OCI-LY3 (cell line): Measurements from ENCODE around the gene CLVS2.

Source experiments
- H2AFZ ChIP-seq: fragments of 200-600, 300-600 bp; shearing (Covaris generic); 2 replicates; pipeline ENCODE4 v1.6.0; 2014; ENCODE audit warnings: antibody characterized with exemption, low read depth, low read length
- H3K27ac ChIP-seq: fragments of 200-600, 300-600 bp; sonication (generic); 2 replicates; pipeline ENCODE4 v1.5.1; 2014; ENCODE audit warnings: mild to moderate bottlenecking, low read length, moderate library complexity, mixed read lengths
- H3K27me3 ChIP-seq: fragments of 200-600, 300-600 bp; sonication (generic); 2 replicates; pipeline ENCODE4 v1.6.1; 2014; ENCODE audit warnings: low read depth, low read length, mixed read lengths
- H3K36me3 ChIP-seq: fragments of 200-600, 300-600 bp; sonication (generic); replicated peaks from 2 replicates; pipeline ENCODE3; 2014; ENCODE audit warnings: low read depth, low read length, mixed read lengths
- H3K4me1 ChIP-seq: fragments of 300-600, 200-600 bp; sonication (generic); 2 replicates; pipeline ENCODE4 v1.6.1; 2014; ENCODE audit warnings: low read length, mixed read lengths
- H3K4me2 ChIP-seq: fragments of 200-600, 300-600 bp; sonication (generic); 2 replicates; pipeline ENCODE4 v1.6.1; 2014; ENCODE audit warnings: low read length, mixed read lengths
- H3K4me3 ChIP-seq: fragments of 300-600, 200-600 bp; sonication (generic); 2 replicates; pipeline ENCODE4 v1.5.1; 2014; ENCODE audit warnings: antibody characterized with exemption, mild to moderate bottlenecking, low read length, moderate library complexity
- H3K79me2 ChIP-seq: fragments of 300-600, 200-600 bp; shearing (Covaris generic); 2 replicates; pipeline ENCODE4 v1.6.1; 2014; ENCODE audit warnings: mild to moderate bottlenecking, low read length, mixed read lengths
- H3K9ac ChIP-seq: fragments of 300-600, 200-600 bp; shearing (Covaris generic); 2 replicates; pipeline ENCODE4 v1.6.0; 2014; ENCODE audit warnings: mild to moderate bottlenecking, low read length, moderate library complexity
- H3K9me3 ChIP-seq: fragments of 200-600, 300-600 bp; shearing (Covaris generic); 2 replicates; pipeline ENCODE4 v1.6.1; 2014; ENCODE audit warnings: low read length, mixed read lengths; ENCODE audit not compliant: insufficient read depth
- H4K20me1 ChIP-seq: fragments of 200-600, 300-600 bp; sonication (generic); 2 replicates; pipeline ENCODE4 v1.6.1; 2016; ENCODE audit warnings: low read length, mixed read lengths; ENCODE audit not compliant: insufficient read depth
- EZH2phosphoT487 ChIP-seq: fragments of 200-600 bp; shearing (Covaris generic); IDR thresholded peaks from 2 replicates; pipeline ENCODE4 v1.6.1; 2018; ENCODE audit warnings: antibody characterized with exemption, mixed run types, low read depth
- TF ChIP-seq, protein P1 (sequence below): fragments of 200-600, 300-600 bp; sonication (generic); IDR thresholded peaks from 2 replicates; pipeline ENCODE4 v1.5.1; 2014; ENCODE audit warnings: antibody characterized with exemption, low read length, low read depth

Gene CLVS2

DNA sequence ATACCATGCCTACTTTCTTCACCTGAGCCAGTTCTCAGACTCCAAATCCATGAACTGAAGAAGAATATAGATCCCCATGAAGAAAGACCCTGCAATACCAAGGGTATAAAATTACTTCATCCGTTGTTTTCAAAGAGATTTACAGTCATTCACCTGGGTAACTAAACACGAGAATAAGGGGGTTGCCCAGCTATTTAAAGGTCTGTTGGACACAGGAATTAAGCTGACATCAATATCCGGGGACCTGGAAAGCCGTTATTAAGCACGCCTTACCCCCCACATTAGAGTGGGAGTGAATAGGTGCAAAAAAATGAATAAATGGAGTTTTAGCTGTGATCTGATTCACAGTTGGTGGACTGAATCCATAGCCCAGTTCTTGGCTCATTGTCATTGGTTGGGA is 28.9 kb downstream of the CLVS2 start:
- Histone ChIP-seq H3K4me2 (no peak overlapping the region), H2AFZ (no peak overlapping the region), H3K27me3 (no peaks in the 10 kb centered on the region), H3K4me3 (no peak overlapping the region), H3K9ac (no peak overlapping the region), H3K9me3 (no peaks in the 10 kb centered on the region), H3K4me1 (no peaks in the 10 kb centered on the region), H3K27ac (no peak overlapping the region), H3K79me2 (no peaks in the 10 kb centered on the region), H3K36me3 (no peaks in the 10 kb centered on the region), H4K20me1 (no peaks in the 10 kb centered on the region)
- no peak for TF ChIP-seq EZH2phosphoT487
- TF ChIP-seq, protein P1, sequence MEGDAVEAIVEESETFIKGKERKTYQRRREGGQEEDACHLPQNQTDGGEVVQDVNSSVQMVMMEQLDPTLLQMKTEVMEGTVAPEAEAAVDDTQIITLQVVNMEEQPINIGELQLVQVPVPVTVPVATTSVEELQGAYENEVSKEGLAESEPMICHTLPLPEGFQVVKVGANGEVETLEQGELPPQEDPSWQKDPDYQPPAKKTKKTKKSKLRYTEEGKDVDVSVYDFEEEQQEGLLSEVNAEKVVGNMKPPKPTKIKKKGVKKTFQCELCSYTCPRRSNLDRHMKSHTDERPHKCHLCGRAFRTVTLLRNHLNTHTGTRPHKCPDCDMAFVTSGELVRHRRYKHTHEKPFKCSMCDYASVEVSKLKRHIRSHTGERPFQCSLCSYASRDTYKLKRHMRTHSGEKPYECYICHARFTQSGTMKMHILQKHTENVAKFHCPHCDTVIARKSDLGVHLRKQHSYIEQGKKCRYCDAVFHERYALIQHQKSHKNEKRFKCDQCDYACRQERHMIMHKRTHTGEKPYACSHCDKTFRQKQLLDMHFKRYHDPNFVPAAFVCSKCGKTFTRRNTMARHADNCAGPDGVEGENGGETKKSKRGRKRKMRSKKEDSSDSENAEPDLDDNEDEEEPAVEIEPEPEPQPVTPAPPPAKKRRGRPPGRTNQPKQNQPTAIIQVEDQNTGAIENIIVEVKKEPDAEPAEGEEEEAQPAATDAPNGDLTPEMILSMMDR: no peak

DNA sequence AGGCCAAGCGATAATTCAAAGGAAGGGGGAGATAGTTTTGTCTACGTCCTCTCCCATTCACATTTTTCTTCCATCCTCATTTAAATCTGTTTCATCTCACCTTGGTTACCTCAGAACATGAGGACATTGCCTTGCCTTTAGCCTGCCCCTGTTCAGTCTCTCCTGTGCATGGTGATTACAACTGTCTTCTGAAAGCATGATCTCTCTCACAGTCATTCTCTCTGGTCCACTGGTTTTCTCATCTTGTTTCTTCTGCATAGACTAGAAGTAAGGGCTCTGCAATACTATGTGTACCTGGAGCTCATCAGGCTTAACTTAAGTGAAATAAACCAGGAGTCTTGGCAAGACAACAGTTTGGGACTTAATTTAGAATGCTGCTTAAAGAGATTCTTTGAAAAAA is 31.4 kb downstream of the CLVS2 start:
- no peak overlapping the region for H2AFZ ChIP-seq
- H4K20me1 ChIP-seq: no peaks in the 10 kb centered on the region
- TF ChIP-seq, protein P1: no peak
- no peak for TF ChIP-seq EZH2phosphoT487
- no peaks in the 10 kb centered on the region for H3K9me3 ChIP-seq
- H3K27ac ChIP-seq: no peak overlapping the region
- H3K4me2 ChIP-seq: no peak overlapping the region
- H3K27me3 ChIP-seq: no peaks in the 10 kb centered on the region
- no peak overlapping the region for H3K9ac ChIP-seq
- no peaks in the 10 kb centered on the region for H3K4me1 ChIP-seq
- no peak overlapping the region for H3K4me3 ChIP-seq
- H3K36me3 ChIP-seq: no peaks in the 10 kb centered on the region
- H3K79me2 ChIP-seq: no peaks in the 10 kb centered on the region

DNA sequence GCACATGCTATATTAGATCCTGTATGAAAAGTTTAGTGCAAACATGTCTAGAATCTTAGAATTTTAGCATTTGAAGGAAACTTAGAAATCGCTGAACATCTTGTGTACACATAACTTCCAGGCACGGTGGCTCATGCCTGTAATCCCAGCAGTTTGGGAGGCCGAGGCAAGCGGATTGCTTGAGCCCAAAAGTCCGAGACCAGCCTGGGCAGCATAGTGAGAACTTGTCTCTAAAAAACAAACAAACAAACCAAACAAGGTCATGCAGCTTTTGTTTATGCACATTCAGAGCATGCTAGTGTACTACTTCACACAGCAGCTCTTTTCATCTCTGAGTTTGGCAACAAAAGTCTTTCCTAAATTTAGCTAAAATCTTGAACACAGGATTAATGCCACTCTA is 32.2 kb downstream of the CLVS2 start:
- Histone ChIP-seq H2AFZ (no peak overlapping the region), H3K9ac (no peak overlapping the region), H3K4me2 (no peak overlapping the region), H3K79me2 (no peaks in the 10 kb centered on the region), H3K36me3 (no peaks in the 10 kb centered on the region), H3K4me1 (no peaks in the 10 kb centered on the region), H4K20me1 (no peaks in the 10 kb centered on the region), H3K9me3 (no peaks in the 10 kb centered on the region), H3K4me3 (no peak overlapping the region), H3K27ac (no peak overlapping the region), H3K27me3 (no peaks in the 10 kb centered on the region)
- TF ChIP-seq, protein P1: no peak
- TF ChIP-seq EZH2phosphoT487: no peak

DNA sequence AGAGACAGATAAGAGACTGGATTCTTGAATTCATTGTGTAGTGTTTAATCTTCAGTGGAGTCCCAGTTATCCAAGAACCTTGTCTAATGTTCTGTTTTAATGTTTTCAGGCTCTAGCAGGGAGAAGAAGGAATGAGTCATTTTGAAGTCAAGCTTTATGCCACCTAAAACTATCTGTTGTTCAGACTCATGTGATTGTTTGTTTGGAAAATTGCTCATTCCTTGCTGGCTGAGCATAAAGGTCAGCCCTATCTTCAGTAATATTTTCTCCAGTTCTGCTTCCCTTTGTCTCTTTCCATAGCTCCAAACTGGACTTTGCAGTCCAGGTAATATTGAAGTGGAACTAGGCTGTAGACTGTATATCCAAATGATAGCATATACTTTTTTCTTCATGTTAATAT is 34.2 kb downstream of the CLVS2 start:
- H3K4me3 ChIP-seq: no peak overlapping the region
- TF ChIP-seq, protein P1: no peak
- TF ChIP-seq EZH2phosphoT487: no peak
- no peaks in the 10 kb centered on the region for H4K20me1 ChIP-seq
- H3K4me1 ChIP-seq: no peaks in the 10 kb centered on the region
- H3K4me2 ChIP-seq: no peak overlapping the region
- no peak overlapping the region for H2AFZ ChIP-seq
- no peaks in the 10 kb centered on the region for H3K79me2 ChIP-seq
- no peaks in the 10 kb centered on the region for H3K27me3 ChIP-seq
- no peak overlapping the region for H3K27ac ChIP-seq
- no peaks in the 10 kb centered on the region for H3K36me3 ChIP-seq
- no peaks in the 10 kb centered on the region for H3K9me3 ChIP-seq
- no peak overlapping the region for H3K9ac ChIP-seq
